ENCODE results near the gene GJA9.
"Not testable (repeated sequence)": the region's sequence is repeated elsewhere in the genome, so short reads cannot be mapped to it uniquely, and the experiment has no call there.

Gene GJA9

GRCh38 chr1:38915352-38915948 lies 34.1 kb upstream of the GJA9 start:
- H3K27ac ChIP-seq (ENCODE audit: poor library complexity, severe bottlenecking): no peak overlapping the region
- no peak overlapping the region for H3K4me3 ChIP-seq (ENCODE audit: severe bottlenecking)
- no peaks in the 10 kb centered on the region for H3K27me3 ChIP-seq (ENCODE audit: insufficient read depth, poor library complexity, severe bottlenecking)
- no peaks in the 10 kb centered on the region for H3K36me3 ChIP-seq (ENCODE audit: low read depth)
- TF ChIP-seq CTCF (IDR thresholded peaks at IDR 0.05; ENCODE audit: poor library complexity, severe bottlenecking): no peak
- no peak for ATAC-seq (ENCODE audit: low read depth)
- peaks cover 2% of the 10 kb centered on the region for H3K9me3 ChIP-seq (ENCODE audit: severe bottlenecking)
- H3K4me1 ChIP-seq (ENCODE audit: insufficient read depth, poor library complexity, severe bottlenecking): no peaks in the 10 kb centered on the region
- DNase-seq (ENCODE audit: low spot score): no peak

- not testable (repeated sequence) for H3K27ac ChIP-seq (ENCODE audit: poor library complexity, severe bottlenecking); H3K4me3 ChIP-seq (ENCODE audit: severe bottlenecking); ATAC-seq (ENCODE audit: low read depth); DNase-seq (ENCODE audit: low spot score); H3K27me3 ChIP-seq (ENCODE audit: insufficient read depth, poor library complexity, severe bottlenecking); H3K9me3 ChIP-seq (ENCODE audit: severe bottlenecking); H3K36me3 ChIP-seq (ENCODE audit: low read depth); H3K4me1 ChIP-seq (ENCODE audit: insufficient read depth, poor library complexity, severe bottlenecking)
These were observed 33.5 kb upstream of the GJA9 start for GRCh38 chr1:38914908-38915307.

GRCh38 chr1:38908821-38909220 lies 27.4 kb upstream of the GJA9 start:
- Histone ChIP-seq H3K27ac (ENCODE audit: poor library complexity, severe bottlenecking) (no peak overlapping the region), H3K27me3 (ENCODE audit: insufficient read depth, poor library complexity, severe bottlenecking) (no peaks in the 10 kb centered on the region), H3K9me3 (ENCODE audit: severe bottlenecking) (no peaks in the 10 kb centered on the region), H3K4me1 (ENCODE audit: insufficient read depth, poor library complexity, severe bottlenecking) (no peaks in the 10 kb centered on the region), H3K4me3 (ENCODE audit: severe bottlenecking) (no peak overlapping the region), H3K36me3 (ENCODE audit: low read depth) (no peaks in the 10 kb centered on the region)
- no peak for ATAC-seq (ENCODE audit: low read depth)
- DNase-seq (ENCODE audit: low spot score): no peak
- TF ChIP-seq CTCF (IDR thresholded peaks at IDR 0.05; ENCODE audit: poor library complexity, severe bottlenecking): no peak

- H3K4me3 ChIP-seq (ENCODE audit: severe bottlenecking): no peak overlapping the region
- no peak for TF ChIP-seq CTCF (IDR thresholded peaks at IDR 0.05; ENCODE audit: poor library complexity, severe bottlenecking)
- H3K27me3 ChIP-seq (ENCODE audit: insufficient read depth, poor library complexity, severe bottlenecking): no peaks in the 10 kb centered on the region
- DNase-seq (ENCODE audit: low spot score): no peak
- no peak for ATAC-seq (ENCODE audit: low read depth)
- no peaks in the 10 kb centered on the region for H3K36me3 ChIP-seq (ENCODE audit: low read depth)
- no peak overlapping the region for H3K27ac ChIP-seq (ENCODE audit: poor library complexity, severe bottlenecking)
- H3K9me3 ChIP-seq (ENCODE audit: severe bottlenecking): no peaks in the 10 kb centered on the region
- H3K4me1 ChIP-seq (ENCODE audit: insufficient read depth, poor library complexity, severe bottlenecking): no peaks in the 10 kb centered on the region
These were observed 24.6 kb upstream of the GJA9 start for GRCh38 chr1:38905985-38906384.

- Histone ChIP-seq H3K27me3 (ENCODE audit: insufficient read depth, poor library complexity, severe bottlenecking) (no peaks in the 10 kb centered on the region), H3K4me1 (ENCODE audit: insufficient read depth, poor library complexity, severe bottlenecking) (peaks cover 7% of the 10 kb centered on the region), H3K36me3 (ENCODE audit: low read depth) (no peaks in the 10 kb centered on the region), H3K4me3 (ENCODE audit: severe bottlenecking) (no peak overlapping the region), H3K27ac (ENCODE audit: poor library complexity, severe bottlenecking) (no peak overlapping the region), H3K9me3 (ENCODE audit: severe bottlenecking) (no peaks in the 10 kb centered on the region)
- no peak for TF ChIP-seq CTCF (IDR thresholded peaks at IDR 0.05; ENCODE audit: poor library complexity, severe bottlenecking)
- ATAC-seq (ENCODE audit: low read depth) (no peak), DNase-seq (ENCODE audit: low spot score) (no peak)
These were observed 18.2 kb upstream of the GJA9 start for GRCh38 chr1:38899560-38899959.
